SU-DHL-6 (cell line): Measurements from ENCODE around the gene FAM107B.

Experiments
- H2AFZ ChIP-seq: fragments of 200-600 bp; sonication (generic); 2 replicates; pipeline ENCODE4 v1.6.1; 2014; ENCODE audit warnings: low read depth, mild to moderate bottlenecking, moderate library complexity, mixed read lengths, antibody characterized with exemption, low read length; ENCODE audit not compliant: severe bottlenecking
- H3F3A ChIP-seq: fragments of 200-600 bp; shearing (Covaris generic); 2 replicates; pipeline ENCODE4 v1.6.0; 2016; ENCODE audit warnings: antibody characterized with exemption, mild to moderate bottlenecking; ENCODE audit not compliant: insufficient read depth
- H3K27ac ChIP-seq: fragments of 200-600 bp; sonication (generic); 2 replicates; pipeline ENCODE4 v1.5.1; 2016; ENCODE audit warnings: low read depth, mild to moderate bottlenecking, low read length, moderate library complexity, mixed read lengths
- H3K27me3 ChIP-seq: fragments of 200-600 bp; sonication (generic), shearing (Covaris generic); 2 replicates; pipeline ENCODE4 v1.6.0; 2014; ENCODE audit warnings: mild to moderate bottlenecking, low read length
- H3K36me3 ChIP-seq: fragments of 200-600 bp; sonication (generic); 2 replicates; pipeline ENCODE4 v1.6.1; 2014; ENCODE audit warnings: mild to moderate bottlenecking, low read length, mixed read lengths
- H3K4me2 ChIP-seq: fragments of 300-600, 200-600 bp; shearing (Covaris generic), sonication (generic); 2 replicates; pipeline ENCODE4 v1.6.0; 2014; ENCODE audit warnings: low read length, low read depth, mild to moderate bottlenecking; ENCODE audit not compliant: poor library complexity, severe bottlenecking
- H3K4me3 ChIP-seq: fragments of 200-600 bp; sonication (generic); 2 replicates; pipeline ENCODE4 v1.5.1; 2014; ENCODE audit warnings: antibody characterized with exemption, low read length, mild to moderate bottlenecking, mixed read lengths; ENCODE audit not compliant: insufficient read depth, poor library complexity, severe bottlenecking
- H3K79me2 ChIP-seq: fragments of 200-600 bp; sonication (generic); 2 replicates; pipeline ENCODE4 v1.6.1; 2014; ENCODE audit warnings: mild to moderate bottlenecking, low read length, moderate library complexity; ENCODE audit not compliant: insufficient read depth
- H3K9ac ChIP-seq: fragments of 200-600 bp; sonication (generic); 2 replicates; pipeline ENCODE4 v1.7.0; 2014; ENCODE audit warnings: mild to moderate bottlenecking, low read length
- H3K9me2 ChIP-seq: fragments of 200-600 bp; sonication (generic); replicated peaks from 2 replicates; pipeline ENCODE4 v1.6.1; 2014; ENCODE audit warnings: low read length; ENCODE audit not compliant: insufficient read depth
- H3K9me3 ChIP-seq: fragments of 200-600 bp; sonication (generic); 2 replicates; pipeline ENCODE4 v1.6.1; 2014; ENCODE audit warnings: low read length, mixed read lengths; ENCODE audit not compliant: insufficient read depth
- H4K20me1 ChIP-seq: fragments of 200-600 bp; sonication (generic); 2 replicates; pipeline ENCODE4 v1.6.1; 2014; ENCODE audit warnings: low read depth, mild to moderate bottlenecking, antibody characterized with exemption, low read length, moderate library complexity, mixed read lengths
- EZH2phosphoT487 ChIP-seq: fragments of 200-600 bp; sonication (generic), shearing (Covaris generic); conservative IDR thresholded peaks from 2 replicates; pipeline ENCODE4 v1.6.1; 2018; ENCODE audit warnings: mild to moderate bottlenecking, antibody characterized with exemption, low read length, moderate library complexity, mixed read lengths
- TF ChIP-seq, protein P1 (sequence below): fragments of 200-600 bp; sonication (generic); IDR thresholded peaks from one replicate; pipeline ENCODE4 v1.5.1; 2017; ENCODE audit warnings: antibody characterized with exemption, mild to moderate bottlenecking, low read length, moderate library complexity; ENCODE audit not compliant: insufficient read depth, poor library complexity, severe bottlenecking

The FAM107B gene

DNA sequence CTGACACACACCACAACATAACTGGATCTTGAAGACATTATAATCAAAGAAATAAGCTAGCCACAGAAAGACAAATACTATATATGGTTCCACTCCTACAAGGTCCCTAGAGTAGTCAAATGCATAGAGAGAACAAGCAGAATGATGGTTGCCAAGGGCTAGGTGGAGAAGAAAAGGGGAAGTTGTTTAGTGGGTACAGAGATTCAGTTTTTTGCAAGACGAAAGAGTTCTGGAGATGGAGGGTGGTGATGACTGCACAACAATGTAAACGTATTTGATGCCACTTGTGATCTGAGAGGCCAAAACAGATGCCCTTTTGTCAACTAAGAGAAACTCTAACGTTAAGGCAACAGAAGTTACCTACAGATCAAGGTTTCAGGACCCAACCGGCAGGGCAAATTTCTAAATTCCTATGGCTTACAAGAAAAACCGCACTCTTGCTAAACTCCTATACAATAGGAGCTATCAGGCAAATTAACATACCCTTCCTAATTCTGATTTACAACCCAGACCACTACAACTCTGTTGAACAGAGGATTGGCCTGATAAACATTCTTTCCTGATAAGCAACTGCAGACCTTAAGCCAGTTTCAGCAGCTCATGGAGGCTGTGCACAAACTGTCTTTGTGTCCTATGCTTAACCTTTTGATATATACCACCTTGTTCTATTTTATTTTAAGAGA lies 69.0 kb downstream of the FAM107B start:
- Histone ChIP-seq H3K4me2 (no peak overlapping the region), H4K20me1 (no peaks in the 10 kb centered on the region), H3K9me2 (no peaks in the 10 kb centered on the region), H3F3A (no peaks in the 10 kb centered on the region), H3K9ac (no peak overlapping the region), H3K27ac (no peak overlapping the region), H3K9me3 (no peaks in the 10 kb centered on the region), H3K4me3 (no peak overlapping the region), H2AFZ (no peak overlapping the region), H3K79me2 (no peaks in the 10 kb centered on the region), H3K27me3 (no peaks in the 10 kb centered on the region), H3K36me3 (no peaks in the 10 kb centered on the region)
- TF ChIP-seq, protein P1, sequence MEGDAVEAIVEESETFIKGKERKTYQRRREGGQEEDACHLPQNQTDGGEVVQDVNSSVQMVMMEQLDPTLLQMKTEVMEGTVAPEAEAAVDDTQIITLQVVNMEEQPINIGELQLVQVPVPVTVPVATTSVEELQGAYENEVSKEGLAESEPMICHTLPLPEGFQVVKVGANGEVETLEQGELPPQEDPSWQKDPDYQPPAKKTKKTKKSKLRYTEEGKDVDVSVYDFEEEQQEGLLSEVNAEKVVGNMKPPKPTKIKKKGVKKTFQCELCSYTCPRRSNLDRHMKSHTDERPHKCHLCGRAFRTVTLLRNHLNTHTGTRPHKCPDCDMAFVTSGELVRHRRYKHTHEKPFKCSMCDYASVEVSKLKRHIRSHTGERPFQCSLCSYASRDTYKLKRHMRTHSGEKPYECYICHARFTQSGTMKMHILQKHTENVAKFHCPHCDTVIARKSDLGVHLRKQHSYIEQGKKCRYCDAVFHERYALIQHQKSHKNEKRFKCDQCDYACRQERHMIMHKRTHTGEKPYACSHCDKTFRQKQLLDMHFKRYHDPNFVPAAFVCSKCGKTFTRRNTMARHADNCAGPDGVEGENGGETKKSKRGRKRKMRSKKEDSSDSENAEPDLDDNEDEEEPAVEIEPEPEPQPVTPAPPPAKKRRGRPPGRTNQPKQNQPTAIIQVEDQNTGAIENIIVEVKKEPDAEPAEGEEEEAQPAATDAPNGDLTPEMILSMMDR, result no peak
- TF ChIP-seq EZH2phosphoT487, result no peak

DNA sequence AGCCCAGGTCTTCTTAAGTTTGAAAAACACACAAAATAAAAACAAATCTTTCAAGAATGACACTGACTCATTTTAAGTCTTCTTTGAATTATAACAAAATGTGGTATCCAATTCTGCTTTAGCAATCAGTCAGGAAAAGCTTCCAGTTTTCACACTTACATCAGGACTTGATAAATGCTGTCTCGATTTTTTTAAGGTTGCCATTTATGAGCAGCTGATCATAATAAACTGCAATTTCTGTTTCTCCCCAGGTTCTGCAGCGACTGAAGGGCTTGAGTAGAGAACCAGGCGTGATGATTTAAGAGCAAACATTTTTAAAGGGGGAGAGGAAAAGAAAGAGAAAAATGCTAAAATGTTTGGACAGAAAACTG lies 71.1 kb downstream of the FAM107B start:
- TF ChIP-seq EZH2phosphoT487, result no peak
- no peak overlapping the region for H3K4me3 ChIP-seq
- H3K9ac ChIP-seq, result no peak overlapping the region
- no peak overlapping the region for H3K4me2 ChIP-seq
- H4K20me1 ChIP-seq, result no peaks in the 10 kb centered on the region
- H3K9me2 ChIP-seq, result no peaks in the 10 kb centered on the region
- no peaks in the 10 kb centered on the region for H3K79me2 ChIP-seq
- no peaks in the 10 kb centered on the region for H3K27me3 ChIP-seq
- H3F3A ChIP-seq, result no peaks in the 10 kb centered on the region
- no peaks in the 10 kb centered on the region for H3K36me3 ChIP-seq
- no peak overlapping the region for H3K27ac ChIP-seq
- H3K9me3 ChIP-seq, result no peaks in the 10 kb centered on the region
- no peak overlapping the region for H2AFZ ChIP-seq

DNA sequence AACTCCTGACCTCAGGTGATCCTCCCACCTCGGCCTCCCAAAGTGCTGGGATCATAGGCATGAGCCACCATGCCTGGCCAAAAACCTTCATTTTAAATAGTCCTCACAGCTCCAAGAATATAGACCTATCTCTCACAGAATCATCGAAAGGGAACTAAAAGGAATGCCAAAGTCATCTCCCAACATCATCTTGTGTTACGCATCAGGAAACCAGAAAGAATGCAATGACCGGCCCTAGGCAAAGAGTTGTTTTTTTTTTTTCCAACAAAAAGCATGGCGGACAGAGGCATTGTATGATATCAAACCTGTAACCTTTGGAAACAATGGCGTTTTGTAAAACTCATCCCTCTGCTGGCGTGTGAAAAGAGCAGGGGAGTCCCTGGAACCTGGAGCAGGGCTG lies 73.2 kb downstream of the FAM107B start:
- H3F3A ChIP-seq, result no peaks in the 10 kb centered on the region
- H3K27ac ChIP-seq, result no peak overlapping the region
- H3K27me3 ChIP-seq, result no peaks in the 10 kb centered on the region
- no peak overlapping the region for H2AFZ ChIP-seq
- H3K36me3 ChIP-seq, result no peaks in the 10 kb centered on the region
- no peaks in the 10 kb centered on the region for H3K9me2 ChIP-seq
- H4K20me1 ChIP-seq, result no peaks in the 10 kb centered on the region
- H3K79me2 ChIP-seq, result no peaks in the 10 kb centered on the region
- no peaks in the 10 kb centered on the region for H3K9me3 ChIP-seq
- no peak overlapping the region for H3K4me3 ChIP-seq
- no peak overlapping the region for H3K9ac ChIP-seq
- no peak for TF ChIP-seq EZH2phosphoT487
- TF ChIP-seq, protein P1, result no peak
- H3K4me2 ChIP-seq, result no peak overlapping the region

DNA sequence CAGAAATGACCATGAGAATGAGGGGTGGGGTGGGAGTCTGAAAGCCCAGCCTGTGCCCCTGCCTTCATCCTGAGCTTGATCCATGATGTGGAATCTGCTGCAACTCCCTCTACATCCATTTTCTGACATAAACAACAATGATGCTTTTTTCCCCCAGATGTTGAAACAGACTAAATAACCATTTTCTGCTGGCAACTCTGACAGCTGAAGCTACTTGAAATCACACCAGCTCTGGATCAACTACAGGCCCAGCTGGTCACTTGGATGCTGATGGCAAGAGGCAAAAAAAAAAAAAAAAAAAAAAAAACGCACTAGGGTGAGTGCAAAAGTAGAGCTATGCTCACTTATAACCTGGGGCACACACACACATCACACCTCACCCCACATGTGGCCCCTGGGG lies 74.2 kb downstream of the FAM107B start:
- no peaks in the 10 kb centered on the region for H3F3A ChIP-seq
- H4K20me1 ChIP-seq, result no peaks in the 10 kb centered on the region
- H3K27me3 ChIP-seq, result no peaks in the 10 kb centered on the region
- H3K79me2 ChIP-seq, result no peaks in the 10 kb centered on the region
- H3K4me2 ChIP-seq, result no peak overlapping the region
- no peak overlapping the region for H2AFZ ChIP-seq
- TF ChIP-seq, protein P1, result no peak
- TF ChIP-seq EZH2phosphoT487, result no peak
- no peaks in the 10 kb centered on the region for H3K9me2 ChIP-seq
- H3K9ac ChIP-seq, result no peak overlapping the region
- H3K27ac ChIP-seq, result no peak overlapping the region
- no peak overlapping the region for H3K4me3 ChIP-seq
- no peaks in the 10 kb centered on the region for H3K9me3 ChIP-seq
- no peaks in the 10 kb centered on the region for H3K36me3 ChIP-seq
